ENCODE measurements around the gene KRTAP10-2.

- TF ChIP-seq, protein P1, sequence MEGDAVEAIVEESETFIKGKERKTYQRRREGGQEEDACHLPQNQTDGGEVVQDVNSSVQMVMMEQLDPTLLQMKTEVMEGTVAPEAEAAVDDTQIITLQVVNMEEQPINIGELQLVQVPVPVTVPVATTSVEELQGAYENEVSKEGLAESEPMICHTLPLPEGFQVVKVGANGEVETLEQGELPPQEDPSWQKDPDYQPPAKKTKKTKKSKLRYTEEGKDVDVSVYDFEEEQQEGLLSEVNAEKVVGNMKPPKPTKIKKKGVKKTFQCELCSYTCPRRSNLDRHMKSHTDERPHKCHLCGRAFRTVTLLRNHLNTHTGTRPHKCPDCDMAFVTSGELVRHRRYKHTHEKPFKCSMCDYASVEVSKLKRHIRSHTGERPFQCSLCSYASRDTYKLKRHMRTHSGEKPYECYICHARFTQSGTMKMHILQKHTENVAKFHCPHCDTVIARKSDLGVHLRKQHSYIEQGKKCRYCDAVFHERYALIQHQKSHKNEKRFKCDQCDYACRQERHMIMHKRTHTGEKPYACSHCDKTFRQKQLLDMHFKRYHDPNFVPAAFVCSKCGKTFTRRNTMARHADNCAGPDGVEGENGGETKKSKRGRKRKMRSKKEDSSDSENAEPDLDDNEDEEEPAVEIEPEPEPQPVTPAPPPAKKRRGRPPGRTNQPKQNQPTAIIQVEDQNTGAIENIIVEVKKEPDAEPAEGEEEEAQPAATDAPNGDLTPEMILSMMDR (IDR thresholded peaks at IDR 0.05): no peak
- TF ChIP-seq POLR2A (IDR thresholded peaks at IDR 0.05): no peak
These were observed 20.8 kb upstream of the KRTAP10-2 start for GRCh38 chr21:44571844-44572782.

Measured in heart left ventricle (tissue), 13 donors.